Islet precursor cell (in vitro differentiated cells): ENCODE results near the gene CKB.

ENCODE experiments used
- DNase-seq: peaks from one replicate; pipeline ENCODE4 v3.0.0-alpha.2; 2018

CKB gene

GRCh38 chr14:103549361-103550311 lies 27.0 kb upstream of the CKB start:
- DNase-seq: peak; percentile 86

- DNase-seq: no peak
Observed at GRCh38 chr14:103548463-103549351, 26.1 kb upstream of the CKB start.

DNA sequence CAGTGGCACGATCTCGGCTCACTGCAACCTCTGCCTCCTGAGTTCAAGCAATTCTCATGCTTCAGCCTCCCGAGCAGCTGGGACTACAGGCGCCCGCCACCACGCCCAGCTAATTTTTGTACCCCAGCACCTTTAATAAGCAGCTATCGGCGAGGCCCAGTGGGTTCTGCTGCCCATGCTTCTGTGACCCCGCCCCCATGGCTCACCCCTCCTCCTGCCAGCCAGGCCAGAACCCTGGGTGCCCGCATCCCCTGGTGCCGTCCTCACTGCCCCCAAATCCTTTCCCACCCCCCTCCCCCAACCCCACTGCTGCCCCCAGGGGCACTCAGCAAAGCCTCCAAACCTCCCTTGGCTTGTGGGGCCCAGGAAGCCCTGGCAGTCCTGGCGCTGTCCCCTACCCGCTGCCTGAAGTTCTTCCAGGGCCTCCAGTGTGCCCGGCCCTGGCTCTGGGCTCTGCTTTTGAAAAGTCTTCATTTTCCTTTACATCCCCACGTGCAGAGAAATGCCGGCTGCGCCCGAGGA lies 25.4 kb upstream of the CKB start:
- DNase-seq: no peak

GRCh38 chr14:103547455-103547940 lies 24.9 kb upstream of the CKB start:
- DNase-seq: no peak

DNA sequence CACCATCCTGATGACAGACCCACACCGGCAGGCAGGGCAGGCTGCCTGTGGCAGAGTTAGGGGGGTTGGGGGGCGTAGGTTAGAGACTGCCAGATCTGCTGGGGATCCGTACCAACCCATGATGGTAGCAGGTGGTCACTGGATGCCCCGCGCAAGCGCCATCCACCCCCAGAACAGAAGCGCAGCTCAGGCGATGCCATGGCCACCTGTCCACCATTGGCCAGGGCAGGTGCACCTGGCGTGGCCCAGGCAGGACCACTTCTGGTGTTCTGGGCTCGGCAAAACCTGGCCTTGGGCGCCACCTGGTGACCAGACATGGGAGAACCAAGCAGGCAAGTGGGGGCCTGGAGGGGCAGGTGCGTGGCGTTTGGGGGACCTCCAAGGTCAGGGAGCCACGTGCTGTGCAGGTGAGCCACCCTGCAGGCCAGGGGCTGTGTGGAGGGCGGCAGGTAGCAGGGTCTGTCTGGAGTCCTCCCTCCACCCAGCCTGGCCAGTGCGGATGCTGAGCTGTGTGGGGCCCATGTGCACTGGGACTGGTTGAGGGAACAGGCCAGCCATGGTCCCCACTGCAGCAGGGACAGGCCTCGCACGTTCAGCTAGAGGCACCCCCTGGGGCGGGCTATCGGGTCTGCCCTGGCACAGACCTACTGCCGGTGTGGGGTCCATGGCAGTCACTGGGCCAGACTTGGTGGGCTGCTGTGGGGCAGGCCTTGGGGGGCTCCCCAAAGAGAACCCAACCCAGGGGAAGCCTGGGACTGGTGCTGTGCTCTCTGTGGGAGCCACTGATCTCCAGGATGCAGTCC lies 24.2 kb upstream of the CKB start:
- DNase-seq: peak; percentile 82

DNA sequence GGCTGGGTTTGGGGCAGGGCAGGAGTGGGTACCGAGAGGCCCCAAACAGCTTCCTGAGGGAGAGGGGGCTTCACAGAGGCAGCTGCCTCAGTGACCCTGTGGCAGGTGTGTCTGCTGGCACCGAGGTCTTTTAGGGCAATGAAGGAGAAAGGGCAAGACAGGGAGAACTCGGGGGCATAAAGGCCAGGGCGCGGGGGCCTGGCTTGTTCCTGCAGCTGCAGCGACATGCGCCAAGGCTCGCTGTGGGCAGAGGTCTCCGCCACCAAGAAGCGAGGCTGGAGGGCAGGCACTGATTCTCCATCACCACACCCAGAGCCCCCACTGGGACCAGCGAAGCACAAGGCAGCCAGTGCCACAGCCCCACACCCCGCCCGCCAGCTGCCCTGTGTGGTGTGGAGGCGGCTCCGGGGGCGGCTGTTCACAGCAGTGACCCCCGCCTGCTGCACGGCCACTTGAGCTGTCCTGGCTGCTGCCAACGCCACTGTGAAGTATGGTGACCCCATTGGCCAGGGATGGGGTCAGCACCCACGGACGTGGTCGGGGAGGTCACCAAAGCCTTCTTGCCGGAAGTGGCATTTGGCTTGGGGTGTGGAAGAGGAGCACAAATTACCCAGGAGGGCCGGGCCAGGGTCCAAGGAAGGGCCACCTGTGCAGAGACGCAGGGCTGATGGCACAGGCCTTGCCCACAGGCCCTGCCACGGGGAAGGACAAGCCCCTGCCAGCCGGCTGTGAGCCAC lies 23.5 kb upstream of the CKB start:
- DNase-seq: no peak

DNA sequence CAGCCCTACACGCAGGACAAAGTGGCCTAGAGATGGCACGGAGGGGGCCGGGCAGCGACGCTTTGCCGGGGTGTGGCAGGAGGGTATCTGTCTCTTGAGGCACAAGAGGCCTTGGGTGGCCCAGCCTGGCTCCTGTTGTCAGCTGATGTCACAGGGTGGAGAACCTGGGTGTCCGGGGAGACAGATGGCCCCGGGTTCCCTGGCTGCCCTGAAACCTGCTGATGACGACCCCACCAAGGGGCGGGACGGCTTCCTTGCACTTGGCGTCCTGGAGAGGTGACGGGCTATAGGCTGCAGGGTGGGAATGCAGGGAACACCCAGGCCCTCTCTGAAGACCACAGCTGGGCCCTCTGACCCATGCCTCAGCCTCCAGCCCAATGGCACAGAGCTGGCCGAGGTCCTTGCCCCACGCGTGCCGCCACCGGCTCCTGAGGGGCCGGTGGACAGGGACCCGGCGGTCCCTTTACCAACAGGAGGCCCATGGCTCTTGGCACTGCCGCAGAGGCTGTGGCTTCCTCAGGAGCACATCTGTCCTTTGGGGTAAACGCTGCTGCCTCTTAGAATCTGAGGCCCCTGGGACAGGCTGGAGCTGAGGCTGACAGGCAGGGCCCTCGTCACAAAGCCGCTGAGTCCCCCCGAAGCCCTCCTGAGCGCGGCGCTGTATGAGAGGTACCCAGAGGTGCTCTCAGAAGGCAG lies 22.7 kb upstream of the CKB start:
- DNase-seq: no peak

DNA sequence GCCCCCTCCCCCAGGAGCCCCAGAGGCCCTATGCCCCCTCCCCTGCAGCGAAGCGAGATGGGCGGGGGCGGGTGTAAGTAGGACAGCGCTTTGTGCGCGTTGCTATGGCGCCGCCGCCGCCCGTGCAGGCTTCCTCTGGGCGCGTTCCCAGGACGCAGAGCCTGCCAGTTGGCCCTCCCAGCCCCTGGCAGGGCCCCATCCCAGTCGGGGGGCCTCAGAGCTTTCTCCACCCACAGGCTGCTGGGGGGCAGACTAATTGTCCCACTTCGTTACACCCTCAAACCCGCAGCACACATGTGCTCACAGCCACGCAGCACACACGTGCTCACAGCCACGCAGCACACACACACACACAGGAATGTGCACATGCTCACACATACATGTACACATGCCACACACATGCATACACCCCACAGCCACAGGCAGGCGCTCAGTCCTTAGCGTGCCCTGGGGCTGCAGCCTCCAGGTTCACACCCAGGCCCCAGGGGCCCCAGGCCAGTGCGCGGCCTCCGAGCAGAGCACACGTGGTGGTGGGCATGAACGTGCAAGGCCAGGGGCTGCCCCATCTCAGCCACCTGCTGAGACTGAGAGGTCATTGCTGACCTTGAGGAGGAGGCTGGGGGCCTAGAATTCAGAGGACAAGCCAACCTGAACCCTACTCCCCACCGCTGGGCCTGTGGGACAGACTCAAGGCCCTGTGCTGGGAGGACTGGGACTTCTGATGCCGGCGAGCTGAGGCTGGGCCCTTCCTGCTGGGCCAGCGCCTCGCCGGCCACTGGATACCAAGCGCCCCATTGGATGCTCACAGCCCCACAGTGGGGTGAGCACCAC lies 22.0 kb upstream of the CKB start:
- DNase-seq: no peak

- DNase-seq: no peak
Observed at GRCh38 chr14:103543721-103544387, 21.2 kb upstream of the CKB start.

- no peak for DNase-seq
Observed at GRCh38 chr14:103543140-103543539, 20.5 kb upstream of the CKB start.

GRCh38 chr14:103542605-103543088 lies 20.0 kb upstream of the CKB start:
- peak; percentile 90 for DNase-seq

GRCh38 chr14:103541709-103542604 lies 19.3 kb upstream of the CKB start:
- no peak for DNase-seq

- DNase-seq: no peak
Observed at GRCh38 chr14:103540821-103541708, 18.4 kb upstream of the CKB start.

DNA sequence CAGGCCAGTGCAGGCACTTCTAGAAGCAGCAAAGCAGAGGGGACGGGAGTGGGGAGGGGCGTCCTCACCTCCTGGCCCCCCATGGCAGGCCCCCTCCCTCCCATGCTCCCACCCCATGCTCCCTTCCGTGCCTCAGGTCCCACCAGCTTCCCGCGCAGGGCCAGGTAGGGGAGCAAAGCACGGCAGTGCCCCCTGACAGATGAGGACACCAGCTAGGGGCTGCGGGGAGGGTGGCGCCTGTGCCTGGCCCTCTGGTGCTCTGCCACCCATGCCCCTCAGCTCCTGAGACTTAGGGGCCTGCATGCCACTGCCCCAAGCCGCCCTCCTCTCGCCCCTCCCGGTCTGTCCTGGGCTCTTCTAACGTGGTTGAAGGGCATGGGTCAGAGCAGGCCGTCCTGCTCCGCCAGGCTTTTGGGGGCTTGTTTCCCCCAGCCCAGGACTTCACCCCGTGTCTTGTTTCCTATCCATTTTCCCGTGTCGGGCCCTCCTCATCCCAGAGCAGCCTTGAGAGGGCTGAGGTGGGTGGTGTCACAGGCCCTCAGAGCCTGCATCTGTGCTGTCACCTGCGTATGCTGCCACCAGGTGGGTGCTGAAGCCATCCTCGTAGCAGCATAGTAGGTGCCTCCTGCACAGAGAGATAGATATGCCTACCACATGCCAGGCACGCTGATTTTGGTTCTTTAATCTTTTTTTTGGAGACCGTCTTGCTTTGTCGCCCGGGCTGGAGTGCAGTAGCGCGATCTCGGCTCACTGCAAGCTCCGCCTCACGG lies 16.6 kb upstream of the CKB start:
- no peak for DNase-seq

- no peak for DNase-seq
Observed at GRCh38 chr14:103538291-103539055, 15.8 kb upstream of the CKB start.
